Measurements from ENCODE around the gene SPRYD3.

GRCh38 chr12:53077030-53077429, 2.2 kb downstream of the SPRYD3 start:
- no peak for TF ChIP-seq CTCF (tag by site-specific recombination; IDR thresholded peaks at IDR 0.05)
- TF ChIP-seq PRDM10 (tag by site-specific recombination; IDR thresholded peaks at IDR 0.05) = no peak
- TF ChIP-seq SALL2 (tag by site-specific recombination; IDR thresholded peaks at IDR 0.05; ENCODE audit: borderline replicate concordance) = no peak
- TF ChIP-seq FEZF1 (tag by site-specific recombination; IDR thresholded peaks at IDR 0.05) = no peak
- no peak for TF ChIP-seq ZNF670 (tag by site-specific recombination; IDR thresholded peaks at IDR 0.05; ENCODE audit: low read depth)
- TF ChIP-seq ATF2 (tag by site-specific recombination; IDR thresholded peaks at IDR 0.05; ENCODE audit: low read depth) = no peak
- no peak for TF ChIP-seq ZNF114 (tag by site-specific recombination; IDR thresholded peaks at IDR 0.05)
- TF ChIP-seq TCF7L2 (IDR thresholded peaks at IDR 0.05; ENCODE audit: borderline replicate concordance, low read depth, low read length) = no peak
- TF ChIP-seq ZNF513 (tag by site-specific recombination; IDR thresholded peaks at IDR 0.05) = no peak
- TF ChIP-seq GLI4 (tag by site-specific recombination; IDR thresholded peaks at IDR 0.05) = no peak
- TF ChIP-seq HOXA7 (CRISPR knock-in tag; IDR thresholded peaks at IDR 0.05; ENCODE audit: borderline replicate concordance) = no peak
- no peak for TF ChIP-seq ZNF423 (tag by site-specific recombination; IDR thresholded peaks at IDR 0.05)
